Keratinocyte (primary cell): ENCODE results near the gene VTCN1. TPM values are rescaled to one million over a fixed set of nuclear protein-coding genes. Genes with fewer than 3 reads are reported as not detected.

Experiments
- DNase-seq: peaks from one replicate; pipeline ENCODE4 v3.0.0-alpha.2; 2011; ENCODE audit warnings: low read depth, missing footprints, low spot score
- FAIRE-seq: peaks from 2 replicates; lab custom pipeline; 2011; peaks lifted over from hg19 to GRCh38; lab: Jason Lieb, UNC
- H2AFZ ChIP-seq: 2 replicates; pipeline ENCODE4 v1.6.0; 2012; ENCODE audit warnings: low read length, control low read depth, inconsistent platforms; ENCODE audit not compliant: control insufficient read depth
- H3K27ac ChIP-seq: 2 replicates; pipeline ENCODE4 v1.5.1; 2011; ENCODE audit warnings: low read length; ENCODE audit not compliant: control insufficient read depth, insufficient read depth
- H3K27me3 ChIP-seq: 3 replicates; pipeline ENCODE4 v1.6.0; 2011; ENCODE audit warnings: low read length; ENCODE audit not compliant: control insufficient read depth, insufficient read depth; ENCODE audit errors: extremely low read depth
- H3K36me3 ChIP-seq, 2 experiments: 2 replicates in 1 of 2; 3 replicates in 1 of 2; pipeline ENCODE4 v1.5.1; 2011; ENCODE audit warnings: low read length in 2 of 2, mild to moderate bottlenecking in 1 of 2; ENCODE audit not compliant: control insufficient read depth in 2 of 2, insufficient read depth in 2 of 2; ENCODE audit errors: extremely low read depth in 1 of 2
- H3K4me1 ChIP-seq: 3 replicates; pipeline ENCODE4 v1.5.1; 2011; ENCODE audit warnings: low read length; ENCODE audit not compliant: control insufficient read depth, insufficient read depth; ENCODE audit errors: extremely low read depth
- H3K4me2 ChIP-seq: 3 replicates; pipeline ENCODE4 v1.6.0; 2011; ENCODE audit warnings: low read depth, low read length; ENCODE audit not compliant: control insufficient read depth, insufficient read depth; ENCODE audit errors: extremely low read depth
- H3K4me3 ChIP-seq, 3 experiments: fragments of 200-600 bp in 1 of 3; sonication (generic) in 1 of 3; 2 replicates in 2 of 3; 3 replicates in 1 of 3; pipeline ENCODE4 v1.5.1; 2011 to 2016; ENCODE audit warnings: low read length in 3 of 3, mild to moderate bottlenecking in 3 of 3, control low read depth in 2 of 3, inconsistent platforms in 1 of 3, low read depth in 1 of 3, mixed read lengths in 1 of 3, mixed run types in 1 of 3, moderate library complexity in 1 of 3; ENCODE audit not compliant: control insufficient read depth in 2 of 3, insufficient read depth in 2 of 3; ENCODE audit errors: extremely low read depth in 1 of 3
- H3K79me2 ChIP-seq: 2 replicates; pipeline ENCODE4 v1.6.0; 2012; ENCODE audit warnings: low read length; ENCODE audit not compliant: control insufficient read depth, insufficient read depth
- H3K9ac ChIP-seq: 3 replicates; pipeline ENCODE4 v1.6.0; 2011; ENCODE audit warnings: low read length; ENCODE audit not compliant: control insufficient read depth, insufficient read depth; ENCODE audit errors: extremely low read depth
- H3K9me1 ChIP-seq: 3 replicates; pipeline ENCODE4 v1.6.0; 2011; ENCODE audit warnings: low read length; ENCODE audit not compliant: control insufficient read depth, insufficient read depth; ENCODE audit errors: extremely low read depth
- H3K9me3 ChIP-seq: 2 replicates; pipeline ENCODE4 v1.5.1; 2012; ENCODE audit warnings: low read depth, low read length; ENCODE audit not compliant: control insufficient read depth
- H4K20me1 ChIP-seq: 3 replicates; pipeline ENCODE4 v1.6.0; 2011; ENCODE audit warnings: low read length; ENCODE audit not compliant: control insufficient read depth, insufficient read depth; ENCODE audit errors: extremely low read depth
- CTCF ChIP-seq, 3 experiments: IDR thresholded peaks in 1 of 3; conservative IDR thresholded peaks in 1 of 3; optimal IDR thresholded peaks in 1 of 3; 2 replicates in 2 of 3; 3 replicates in 1 of 3; pipeline versions ENCODE3 to v1.5.1; 2011; ENCODE audit warnings: low read length in 3 of 3, mild to moderate bottlenecking in 3 of 3, moderate library complexity in 2 of 3, control low read depth in 1 of 3, inconsistent platforms in 1 of 3; ENCODE audit not compliant: insufficient read depth in 2 of 3; ENCODE audit errors: extremely low read depth in 1 of 3
- EZH2 ChIP-seq: IDR thresholded peaks from one replicate; pipeline ENCODE4 v1.6.1; 2012; ENCODE audit warnings: inconsistent platforms, mild to moderate bottlenecking, low read length, moderate library complexity
- dilution Hi-C: fragments of 300-500 bp; cut with MboI; formaldehyde crosslinking; loops from one replicate; pipeline ENCODE4 v1.7.0; 2020; ENCODE audit warnings: low sequenced_read_pairs; ENCODE audit not compliant: extremely low pct_ligation_motif_present
- polyA plus RNA-seq, 5 experiments: library from polyadenylated mRNA; depleted of rRNA in 3 of 5; stranded (reverse) in 3 of 5; stranded (forward) in 1 of 5; unstranded in 1 of 5; fragments of >200 nt; gene quantifications; 1 replicate in 1 of 5; 2 replicates in 3 of 5; 3 replicates in 1 of 5; pipeline versions ENCODE4 v1.2.1 to v1.2.3, GENCODE V29; 2011 to 2012; ENCODE audit warnings: missing spikeins in 2 of 5, low read depth in 1 of 5, low replicate concordance in 1 of 5

The VTCN1 gene
- polyA plus RNA-seq, 1 donor (not counting 4 experiments of a cell fraction or from before 2014, with no cell fraction given), result not detected

DNA sequence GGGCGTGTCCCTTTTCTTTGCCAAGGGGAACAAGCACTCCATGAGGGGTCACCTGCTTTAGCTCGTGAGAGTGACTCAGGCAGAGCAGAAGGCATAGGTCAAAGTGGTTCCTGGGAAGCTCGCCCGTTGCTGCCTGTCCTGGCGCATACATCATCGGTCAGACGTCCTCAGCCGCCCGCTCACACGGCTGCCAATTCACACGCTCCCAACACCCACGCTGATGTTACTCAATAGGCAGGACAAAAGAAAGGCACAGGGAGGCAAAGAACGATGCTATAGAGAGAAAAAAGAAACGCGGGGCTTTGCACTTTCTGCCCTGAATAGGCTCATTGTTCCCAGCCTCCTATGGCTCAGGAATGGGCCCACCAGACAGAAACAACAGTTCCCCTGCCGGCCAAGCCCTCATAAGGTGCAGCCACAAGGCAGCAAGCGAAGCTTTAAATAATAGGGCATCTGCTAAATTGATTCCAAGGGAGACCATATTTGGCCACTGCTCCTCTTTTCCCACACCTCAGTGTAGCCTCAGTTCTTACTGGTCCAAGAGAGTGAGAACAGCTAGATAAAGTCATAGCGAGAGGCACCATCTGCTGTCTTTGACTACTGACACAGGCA lies 38.7 kb downstream of the VTCN1 start:
- dilution Hi-C loops, result no loop called here
- DNase-seq (no peak), FAIRE-seq (no peak)

GRCh38 chr1:117169871-117170596 lies 40.7 kb downstream of the VTCN1 start:
- Histone ChIP-seq H3K27ac (no peak overlapping the region), H2AFZ (no peak overlapping the region), H3K27me3 (no peaks in the 10 kb centered on the region), H3K4me1 (no peaks in the 10 kb centered on the region), H3K9ac (no peak overlapping the region), H3K4me3 (no peak overlapping the region), H3K36me3 (no peaks in the 10 kb centered on the region), H3K9me1 (no peaks in the 10 kb centered on the region), H3K4me2 (no peak overlapping the region), H4K20me1 (no peaks in the 10 kb centered on the region), H3K79me2 (no peaks in the 10 kb centered on the region), H3K9me3 (no peaks in the 10 kb centered on the region)
- no peak for FAIRE-seq
- TF ChIP-seq EZH2 (no peak), CTCF (optimal IDR thresholded peaks at IDR 0.05 in 1 of 3, IDR thresholded peaks at IDR 0.05 in 1 of 3, conservative IDR thresholded peaks at IDR 0.05 in 1 of 3; ENCODE audit: extremely low read depth in 1 of 3, insufficient read depth in 2 of 3, low read length in 3 of 3) (no peak)
- DNase-seq, result no peak
- dilution Hi-C loops, result no loop called here

More for the DNA sequence above, 38.7 kb downstream of the VTCN1 start:
- H3K4me1 ChIP-seq, result no peaks in the 10 kb centered on the region
- no peaks in the 10 kb centered on the region for H3K27me3 ChIP-seq
- no peak overlapping the region for H3K4me2 ChIP-seq
- no peak overlapping the region for H3K9ac ChIP-seq
- H3K36me3 ChIP-seq, result no peaks in the 10 kb centered on the region
- H2AFZ ChIP-seq, result no peak overlapping the region
- TF ChIP-seq EZH2 (no peak), CTCF (optimal IDR thresholded peaks at IDR 0.05 in 1 of 3, IDR thresholded peaks at IDR 0.05 in 1 of 3, conservative IDR thresholded peaks at IDR 0.05 in 1 of 3; ENCODE audit: extremely low read depth in 1 of 3, insufficient read depth in 2 of 3, low read length in 3 of 3) (no peak)
- no peaks in the 10 kb centered on the region for H4K20me1 ChIP-seq
- no peaks in the 10 kb centered on the region for H3K9me1 ChIP-seq
- no peaks in the 10 kb centered on the region for H3K9me3 ChIP-seq
- H3K79me2 ChIP-seq, result no peaks in the 10 kb centered on the region
- H3K4me3 ChIP-seq, result no peak overlapping the region
- H3K27ac ChIP-seq, result no peak overlapping the region
